CD4-positive, alpha-beta T cell (primary cell): Measurements from ENCODE around the gene PRKG1. TPM values are rescaled to one million over a fixed set of nuclear protein-coding genes. Genes with fewer than 3 reads are reported as not detected.

Experiments
- ATAC-seq: fragments of 200-7000 bp; cut with Tn5 transposase; one replicate; pipeline ENCODE4 v1.10.0; 2022; ENCODE audit warnings: mild to moderate bottlenecking; ENCODE audit not compliant: poor library complexity
- CTCF ChIA-PET: fragments of 350-600 bp; sonication (Branson Sonifier 250); formaldehyde crosslinking; loops from one replicate; lab custom pipeline; 2021; ENCODE audit warnings: antibody characterized with exemption, inconsistent platforms; lab: Charles Lee
- POLR2A ChIA-PET: fragments of 350-600 bp; sonication (Branson Sonifier 250); formaldehyde crosslinking; loops from one replicate; lab custom pipeline; 2021; ENCODE audit warnings: antibody characterized with exemption, inconsistent platforms; lab: Charles Lee
- DNase-seq, 14 experiments: peaks; one replicate each; pipeline ENCODE4 v3.0.0-alpha.2; 2013 to 2020; ENCODE audit warnings: mixed read lengths in 2 of 14
- H3K27ac ChIP-seq, 2 donors: one replicate each; pipeline versions ENCODE4 v1.5.1 to v1.7.0; 2013; ENCODE audit warnings: low read length in 2 of 2, low read depth in 1 of 2, mild to moderate bottlenecking in 1 of 2
- H3K27me3 ChIP-seq, 2 experiments: 1 replicate in 1 of 2; 2 replicates in 1 of 2; pipeline versions ENCODE4 v1.6.1 to v1.7.0; 2013; ENCODE audit warnings: low read length in 2 of 2, control low read depth in 1 of 2, mild to moderate bottlenecking in 1 of 2, moderate library complexity in 1 of 2; ENCODE audit not compliant: insufficient read depth in 2 of 2, control insufficient read depth in 1 of 2
- H3K36me3 ChIP-seq: one replicate; pipeline ENCODE4 v1.6.1; 2013; ENCODE audit warnings: low read length, control low read depth; ENCODE audit not compliant: insufficient read depth
- H3K4me1 ChIP-seq: one replicate; pipeline ENCODE4 v1.6.1; 2013; ENCODE audit warnings: low read length, control low read depth; ENCODE audit not compliant: insufficient read depth
- H3K4me3 ChIP-seq: one replicate; pipeline ENCODE4 v1.5.1; 2013; ENCODE audit warnings: mild to moderate bottlenecking, low read length, moderate library complexity
- H3K9me3 ChIP-seq, 2 experiments: 1 replicate in 1 of 2; 2 replicates in 1 of 2; pipeline versions ENCODE4 v1.6.1 to v1.7.0; 2013; ENCODE audit warnings: low read length in 2 of 2, mild to moderate bottlenecking in 2 of 2, control low read depth in 1 of 2, moderate library complexity in 1 of 2; ENCODE audit not compliant: control insufficient read depth in 1 of 2, insufficient read depth in 1 of 2
- H3K27ac Mint-ChIP-seq: one replicate; pipeline ENCODE4 v1.8.0; 2020; ENCODE audit warnings: mixed read lengths
- H3K27me3 Mint-ChIP-seq: one replicate; pipeline ENCODE4 v1.8.0; 2021; ENCODE audit warnings: mixed read lengths
- H3K36me3 Mint-ChIP-seq: one replicate; pipeline ENCODE4 v1.8.0; 2021; ENCODE audit warnings: low read depth, mixed read lengths
- H3K4me1 Mint-ChIP-seq: one replicate; pipeline ENCODE4 v1.8.0; 2021; ENCODE audit warnings: low read depth, mixed read lengths
- H3K4me3 Mint-ChIP-seq: one replicate; pipeline ENCODE4 v1.8.0; 2020; ENCODE audit warnings: mild to moderate bottlenecking, mixed read lengths
- H3K9me3 Mint-ChIP-seq: one replicate; pipeline ENCODE4 v1.8.0; 2020; ENCODE audit warnings: mixed read lengths
- CTCF ChIP-seq: fragments of 200-600 bp; IDR thresholded peaks from one replicate; pipeline ENCODE4 v1.8.0; 2022; ENCODE audit warnings: antibody characterized with exemption, mild to moderate bottlenecking
- intact Hi-C, 2 experiments: fragments of 100-400 bp; cut with DNase I in 1 of 2; cut with micrococcal nuclease in 1 of 2; formaldehyde crosslinking; loops; one replicate each; pipeline versions ENCODE4 v1.15.1 to v1.9.0; 2023 to 2025; cut with DNase I, micrococcal nuclease
- total RNA-seq, 174 experiments: library from RNA in 2 of 174; stranded (reverse) in 2 of 174; gene quantifications; one replicate each; pipeline ENCODE4 v1.2.3 and lab custom pipeline; 2021 to 2026

Gene PRKG1
- total RNA-seq, 2 experiments from 2014 or later = 0.31 TPM; not detected in 1

- H3K9me3 Mint-ChIP-seq = peaks cover 4% of the 10 kb centered on the region
- no peak for ATAC-seq
- DNase-seq = no peak
- H3K36me3 Mint-ChIP-seq = no peaks in the 10 kb centered on the region
- TF ChIP-seq CTCF = no peak
- Histone ChIP-seq H3K4me3 (no peak overlapping the region), H3K4me1 (no peaks in the 10 kb centered on the region), H3K27me3 (no peaks in the 10 kb centered on the region), H3K9me3 (no peaks in the 10 kb centered on the region), H3K27ac (no peak overlapping the region), H3K36me3 (no peaks in the 10 kb centered on the region)
- ChIA-PET CTCF (no interaction called here), POLR2A (no interaction called here)
- H3K27ac Mint-ChIP-seq = no peak overlapping the region
- no peaks in the 10 kb centered on the region for H3K27me3 Mint-ChIP-seq
- no peak overlapping the region for H3K4me3 Mint-ChIP-seq
- intact Hi-C loops = no loop called here
- no peaks in the 10 kb centered on the region for H3K4me1 Mint-ChIP-seq
Observed at GRCh38 chr10:52280051-52280450, 1205.8 kb downstream of the PRKG1 start.

- Histone ChIP-seq H3K27me3 (no peaks in the 10 kb centered on the region), H3K9me3 (no peaks in the 10 kb centered on the region), H3K4me1 (no peaks in the 10 kb centered on the region), H3K27ac (no peak overlapping the region), H3K4me3 (no peak overlapping the region), H3K36me3 (no peaks in the 10 kb centered on the region)
- no peak overlapping the region for H3K27ac Mint-ChIP-seq
- TF ChIP-seq CTCF = no peak
- ChIA-PET POLR2A (no interaction called here), CTCF (no interaction called here)
- no peak for ATAC-seq
- H3K36me3 Mint-ChIP-seq = no peaks in the 10 kb centered on the region
- no peaks in the 10 kb centered on the region for H3K9me3 Mint-ChIP-seq
- no peaks in the 10 kb centered on the region for H3K27me3 Mint-ChIP-seq
- intact Hi-C loops = no loop called here
- no peak for DNase-seq
- no peak overlapping the region for H3K4me3 Mint-ChIP-seq
- no peaks in the 10 kb centered on the region for H3K4me1 Mint-ChIP-seq
Observed at GRCh38 chr10:52283174-52283573, 1208.9 kb downstream of the PRKG1 start.

- ChIA-PET POLR2A (no interaction called here), CTCF (no interaction called here)
- no peak overlapping the region for H3K27ac ChIP-seq
- Mint-ChIP-seq H3K27me3 (no peaks in the 10 kb centered on the region), H3K36me3 (no peaks in the 10 kb centered on the region), H3K27ac (no peak overlapping the region), H3K4me1 (no peaks in the 10 kb centered on the region), H3K4me3 (no peak overlapping the region), H3K9me3 (no peaks in the 10 kb centered on the region)
- no peak for DNase-seq
- no peak for ATAC-seq
- no peaks in the 10 kb centered on the region for H3K27me3 ChIP-seq
- intact Hi-C loops = no loop called here
- H3K9me3 ChIP-seq = no peaks in the 10 kb centered on the region
- no peaks in the 10 kb centered on the region for H3K4me1 ChIP-seq
- H3K4me3 ChIP-seq = no peak overlapping the region
- H3K36me3 ChIP-seq = no peaks in the 10 kb centered on the region
- TF ChIP-seq CTCF = no peak
Observed at GRCh38 chr10:52284416-52285013, 1210.2 kb downstream of the PRKG1 start.
